HepG2 (cell line): Measurements from ENCODE around the gene PSMD8. TPM values are rescaled to one million over a fixed set of nuclear protein-coding genes. Genes with fewer than 3 reads are reported as not detected.

Source experiments
- DMAP1 ChIP-seq: IDR thresholded peaks from 2 replicates; pipeline ENCODE4 v1.6.1; 2016
- GATAD2A ChIP-seq: IDR thresholded peaks from 2 replicates; pipeline ENCODE4 v1.6.1; 2016
- MBNL3 ChIP-seq: fragments of 250-450 bp; sonication (Bioruptor Pico); conservative IDR thresholded peaks from 2 replicates; pipeline ENCODE4 v1.8.0; 2022; ENCODE audit warnings: mild to moderate bottlenecking, inconsistent platforms
- MTA3 ChIP-seq: sonication (generic); formaldehyde crosslinking; IDR thresholded peaks from 2 replicates; pipeline ENCODE4 v1.4.0; 2020; ENCODE audit warnings: missing genetic modification reagents
- NCOA5 ChIP-seq: sonication (generic); formaldehyde crosslinking; IDR thresholded peaks from 2 replicates; pipeline ENCODE4 v1.4.0; 2020; ENCODE audit warnings: missing genetic modification reagents
- NFE2L2 ChIP-seq: fragments of 150-350 bp; IDR thresholded peaks from 2 replicates; pipeline ENCODE4 v1.6.1; 2014; ENCODE audit warnings: low read length
- SSRP1 ChIP-seq: IDR thresholded peaks from 2 replicates; pipeline ENCODE4 v1.6.1; 2016; ENCODE audit warnings: control low read depth
- TGIF2 ChIP-seq: IDR thresholded peaks from 2 replicates; pipeline ENCODE4 v1.6.1; 2016; ENCODE audit warnings: control low read depth, missing compliant biosample characterization
- ZFP37 ChIP-seq: sonication (generic); formaldehyde crosslinking; IDR thresholded peaks from 2 replicates; pipeline ENCODE4 v1.4.0; 2020; ENCODE audit warnings: missing genetic modification reagents, borderline replicate concordance
- ZNF550 ChIP-seq: sonication (generic); formaldehyde crosslinking; IDR thresholded peaks from 2 replicates; pipeline ENCODE4 v1.4.0; 2020; ENCODE audit warnings: mild to moderate bottlenecking, missing genetic modification reagents, borderline replicate concordance
- ZNF616 ChIP-seq: sonication (generic); formaldehyde crosslinking; IDR thresholded peaks from 2 replicates; pipeline ENCODE4 v1.5.0; 2020; ENCODE audit warnings: low read depth, mild to moderate bottlenecking, missing genetic modification reagents
- ZNF841 ChIP-seq: sonication (generic); formaldehyde crosslinking; IDR thresholded peaks from 2 replicates; pipeline ENCODE4 v1.8.1; 2023; ENCODE audit warnings: missing genetic modification reagents, borderline replicate concordance
- polyA plus RNA-seq, 8 experiments: library from polyadenylated mRNA; depleted of rRNA in 3 of 8; stranded (reverse) in 7 of 8; unstranded in 1 of 8; fragments of >200 nt; fragmentation: Illumina TruSeq in 4 of 8; extraction: Trizol in 4 of 8; gene quantifications; 2 replicates each; pipeline versions ENCODE4 v1.2.1 to v1.2.3, GENCODE V29; 2011 to 2016; ENCODE audit warnings: low read depth in 4 of 8, missing spikeins in 1 of 8, mixed read lengths in 1 of 8; ENCODE audit not compliant: insufficient read depth in 1 of 8
- total RNA-seq, 5 experiments: library from RNA; depleted of rRNA; stranded (reverse); fragments of >200 nt; fragmentation: Illumina TruSeq; extraction: Trizol; gene quantifications; 2 replicates each; pipeline ENCODE4 v1.2.3, GENCODE V29; 2016; ENCODE audit warnings: low read depth in 1 of 5
- TF ChIP-seq, protein P1 (sequence below): sonication (generic); formaldehyde crosslinking; IDR thresholded peaks from 2 replicates; pipeline ENCODE4 v1.9.0; 2021; ENCODE audit warnings: missing genetic modification reagents, mild to moderate bottlenecking, borderline replicate concordance
- TF ChIP-seq, protein P2 (sequence below): IDR thresholded peaks from 2 replicates; pipeline ENCODE4 v1.6.1; 2016; ENCODE audit warnings: low read depth, missing genetic modification reagents, missing compliant biosample characterization
- TF ChIP-seq, protein P3 (sequence below): sonication (generic); formaldehyde crosslinking; IDR thresholded peaks from 2 replicates; pipeline ENCODE4 v1.4.0; 2020; ENCODE audit warnings: missing genetic modification reagents; ENCODE audit errors: not compliant biosample characterization
- TF ChIP-seq, protein P4 (sequence below): sonication (generic); formaldehyde crosslinking; IDR thresholded peaks from 2 replicates; pipeline ENCODE4 v1.4.0; 2020; ENCODE audit warnings: missing genetic modification reagents, low read depth, mild to moderate bottlenecking, borderline replicate concordance

PSMD8 gene
- total and polyA plus RNA-seq, 2 of the 13 experiments (the other 11 are each of a cell fraction or from before 2014, with no cell fraction given): 162 to 296 TPM

DNA sequence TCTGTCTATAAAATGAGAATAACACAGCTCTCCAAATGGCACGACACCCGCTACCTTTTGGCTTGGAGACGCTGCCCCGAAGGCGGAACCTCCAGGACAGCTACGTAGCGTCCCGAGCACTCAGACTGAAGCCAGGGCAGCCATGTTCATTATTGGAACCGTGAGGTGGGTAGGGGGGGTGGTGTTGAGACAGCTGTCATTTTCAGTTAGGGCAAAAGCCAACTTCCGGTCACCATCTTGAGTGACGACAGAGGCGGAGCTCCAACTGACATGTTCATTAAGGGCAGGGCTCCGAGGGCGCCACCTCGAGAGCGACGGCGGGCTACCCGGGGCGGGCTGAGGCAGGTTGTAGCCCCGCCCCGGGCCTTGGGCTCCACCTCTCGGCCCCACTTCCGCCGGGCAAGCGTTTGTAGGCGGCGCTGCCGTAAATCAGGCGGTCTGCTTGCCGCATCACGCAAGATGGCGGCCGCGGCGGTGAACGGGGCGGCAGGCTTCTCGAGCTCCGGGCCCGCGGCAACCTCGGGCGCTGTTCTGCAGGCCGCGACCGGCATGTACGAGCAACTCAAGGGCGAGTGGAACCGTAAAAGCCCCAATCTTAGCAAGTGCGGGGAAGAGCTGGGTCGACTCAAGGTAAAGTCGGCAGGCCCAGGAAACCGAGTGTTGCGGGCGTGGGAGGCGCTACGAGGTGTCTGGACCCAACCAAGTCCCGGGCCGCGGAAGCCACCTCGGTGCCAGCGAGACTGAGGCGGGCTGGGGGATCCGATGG is at the start of gene PSMD8 (continued):
- TF ChIP-seq, protein P1, sequence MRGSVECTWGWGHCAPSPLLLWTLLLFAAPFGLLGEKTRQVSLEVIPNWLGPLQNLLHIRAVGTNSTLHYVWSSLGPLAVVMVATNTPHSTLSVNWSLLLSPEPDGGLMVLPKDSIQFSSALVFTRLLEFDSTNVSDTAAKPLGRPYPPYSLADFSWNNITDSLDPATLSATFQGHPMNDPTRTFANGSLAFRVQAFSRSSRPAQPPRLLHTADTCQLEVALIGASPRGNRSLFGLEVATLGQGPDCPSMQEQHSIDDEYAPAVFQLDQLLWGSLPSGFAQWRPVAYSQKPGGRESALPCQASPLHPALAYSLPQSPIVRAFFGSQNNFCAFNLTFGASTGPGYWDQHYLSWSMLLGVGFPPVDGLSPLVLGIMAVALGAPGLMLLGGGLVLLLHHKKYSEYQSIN: no peak
- TF ChIP-seq ZNF616 (CRISPR knock-in tag) (no peak), DMAP1 (CRISPR knock-in tag) (peak; percentile 87), TGIF2 (CRISPR knock-in tag) (peak; percentile 61; the same call in 1 of the 2 replicates), SSRP1 (CRISPR knock-in tag) (no peak), ZNF841 (CRISPR knock-in tag) (no peak), GATAD2A (peak; percentile 46), NFE2L2 (no peak), MBNL3 (CRISPR knock-in tag) (no peak), NCOA5 (CRISPR knock-in tag) (no peak), ZNF550 (CRISPR knock-in tag) (no peak), MTA3 (CRISPR knock-in tag) (no peak), ZFP37 (CRISPR knock-in tag) (no peak)
- TF ChIP-seq, protein P2, sequence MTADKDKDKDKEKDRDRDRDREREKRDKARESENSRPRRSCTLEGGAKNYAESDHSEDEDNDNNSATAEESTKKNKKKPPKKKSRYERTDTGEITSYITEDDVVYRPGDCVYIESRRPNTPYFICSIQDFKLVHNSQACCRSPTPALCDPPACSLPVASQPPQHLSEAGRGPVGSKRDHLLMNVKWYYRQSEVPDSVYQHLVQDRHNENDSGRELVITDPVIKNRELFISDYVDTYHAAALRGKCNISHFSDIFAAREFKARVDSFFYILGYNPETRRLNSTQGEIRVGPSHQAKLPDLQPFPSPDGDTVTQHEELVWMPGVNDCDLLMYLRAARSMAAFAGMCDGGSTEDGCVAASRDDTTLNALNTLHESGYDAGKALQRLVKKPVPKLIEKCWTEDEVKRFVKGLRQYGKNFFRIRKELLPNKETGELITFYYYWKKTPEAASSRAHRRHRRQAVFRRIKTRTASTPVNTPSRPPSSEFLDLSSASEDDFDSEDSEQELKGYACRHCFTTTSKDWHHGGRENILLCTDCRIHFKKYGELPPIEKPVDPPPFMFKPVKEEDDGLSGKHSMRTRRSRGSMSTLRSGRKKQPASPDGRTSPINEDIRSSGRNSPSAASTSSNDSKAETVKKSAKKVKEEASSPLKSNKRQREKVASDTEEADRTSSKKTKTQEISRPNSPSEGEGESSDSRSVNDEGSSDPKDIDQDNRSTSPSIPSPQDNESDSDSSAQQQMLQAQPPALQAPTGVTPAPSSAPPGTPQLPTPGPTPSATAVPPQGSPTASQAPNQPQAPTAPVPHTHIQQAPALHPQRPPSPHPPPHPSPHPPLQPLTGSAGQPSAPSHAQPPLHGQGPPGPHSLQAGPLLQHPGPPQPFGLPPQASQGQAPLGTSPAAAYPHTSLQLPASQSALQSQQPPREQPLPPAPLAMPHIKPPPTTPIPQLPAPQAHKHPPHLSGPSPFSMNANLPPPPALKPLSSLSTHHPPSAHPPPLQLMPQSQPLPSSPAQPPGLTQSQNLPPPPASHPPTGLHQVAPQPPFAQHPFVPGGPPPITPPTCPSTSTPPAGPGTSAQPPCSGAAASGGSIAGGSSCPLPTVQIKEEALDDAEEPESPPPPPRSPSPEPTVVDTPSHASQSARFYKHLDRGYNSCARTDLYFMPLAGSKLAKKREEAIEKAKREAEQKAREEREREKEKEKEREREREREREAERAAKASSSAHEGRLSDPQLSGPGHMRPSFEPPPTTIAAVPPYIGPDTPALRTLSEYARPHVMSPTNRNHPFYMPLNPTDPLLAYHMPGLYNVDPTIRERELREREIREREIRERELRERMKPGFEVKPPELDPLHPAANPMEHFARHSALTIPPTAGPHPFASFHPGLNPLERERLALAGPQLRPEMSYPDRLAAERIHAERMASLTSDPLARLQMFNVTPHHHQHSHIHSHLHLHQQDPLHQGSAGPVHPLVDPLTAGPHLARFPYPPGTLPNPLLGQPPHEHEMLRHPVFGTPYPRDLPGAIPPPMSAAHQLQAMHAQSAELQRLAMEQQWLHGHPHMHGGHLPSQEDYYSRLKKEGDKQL (CRISPR knock-in tag): 0 out of 2 replicates have a peak, but pooled peaks have one; percentile 12
- TF ChIP-seq, protein P3, sequence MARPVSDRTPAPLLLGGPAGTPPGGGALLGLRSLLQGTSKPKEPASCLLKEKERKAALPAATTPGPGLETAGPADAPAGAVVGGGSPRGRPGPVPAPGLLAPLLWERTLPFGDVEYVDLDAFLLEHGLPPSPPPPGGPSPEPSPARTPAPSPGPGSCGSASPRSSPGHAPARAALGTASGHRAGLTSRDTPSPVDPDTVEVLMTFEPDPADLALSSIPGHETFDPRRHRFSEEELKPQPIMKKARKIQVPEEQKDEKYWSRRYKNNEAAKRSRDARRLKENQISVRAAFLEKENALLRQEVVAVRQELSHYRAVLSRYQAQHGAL: no peak
- TF ChIP-seq, protein P4, sequence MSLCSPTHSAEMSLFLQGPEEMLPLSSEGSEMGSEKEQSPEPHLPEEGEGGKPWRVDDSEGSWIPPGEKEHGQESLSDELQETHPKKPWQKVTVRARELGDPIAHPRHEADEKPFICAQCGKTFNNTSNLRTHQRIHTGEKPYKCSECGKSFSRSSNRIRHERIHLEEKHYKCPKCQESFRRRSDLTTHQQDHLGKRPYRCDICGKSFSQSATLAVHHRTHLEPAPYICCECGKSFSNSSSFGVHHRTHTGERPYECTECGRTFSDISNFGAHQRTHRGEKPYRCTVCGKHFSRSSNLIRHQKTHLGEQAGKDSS: peak; percentile 90; the same call in 1 of the 2 replicates
